ENCODE results near the gene C20orf96. TPM values are rescaled to one million over a fixed set of nuclear protein-coding genes. Genes with fewer than 3 reads are reported as not detected.

The C20orf96 gene
- total and polyA plus RNA-seq, 2 donors (not counting 1 experiment from before 2014, with no cell fraction given) = 4.7 to 7.5 TPM

GRCh38 chr20:312067-312466, 21.5 kb upstream of the C20orf96 start:
- Histone ChIP-seq H2AFZ (ENCODE audit: insufficient read depth, low read depth, low read length, poor library complexity, severe bottlenecking) (no peak overlapping the region), H3K4me1 (ENCODE audit: control insufficient read depth in 2 of 2, insufficient read depth in 2 of 2, low read length in 2 of 2) (peaks cover 10 to 13% of the 10 kb centered on the region in 2 donors), H3K4me2 (replicated peaks; ENCODE audit: low read depth, low read length, poor library complexity, severe bottlenecking) (no peak overlapping the region), H3K9me3 (ENCODE audit: control extremely low read depth in 1 of 3, control insufficient read depth in 2 of 3, insufficient read depth in 1 of 3, low read length in 2 of 3) (peaks cover 0 to 4% (median 0%) of the 10 kb centered on the region in 3 donors), H3K79me2 (ENCODE audit: control insufficient read depth, insufficient read depth, low read length) (no peaks in the 10 kb centered on the region), H3K27ac (ENCODE audit: low read length in 2 of 2) (no peak overlapping the region), H3K36me3 (replicated peaks in 1 of 2; ENCODE audit: control extremely low read depth in 1 of 2, control insufficient read depth in 1 of 2, extremely low read depth in 1 of 2, insufficient read depth in 2 of 2, low read length in 1 of 2) (no peaks in the 10 kb centered on the region), H4K20me1 (ENCODE audit: control insufficient read depth, insufficient read depth, low read length, poor library complexity, severe bottlenecking) (no peaks in the 10 kb centered on the region), H3K27me3 (replicated peaks in 1 of 4; ENCODE audit: control extremely low read depth in 1 of 4, control insufficient read depth in 3 of 4, insufficient read depth in 4 of 4, low read length in 3 of 4) (no peaks in the 10 kb centered on the region), H3K4me3 (ENCODE audit: control extremely low read depth in 1 of 5, extremely low read depth in 1 of 5, insufficient read depth in 1 of 5, low read depth in 2 of 5, low read length in 4 of 5) (no peak overlapping the region), H3K9ac (ENCODE audit: low read length) (no peak overlapping the region)
- TF ChIP-seq EZH2 (IDR thresholded peaks at IDR 0.05; ENCODE audit: borderline replicate concordance, insufficient read depth, low read depth, low read length, poor library complexity, severe bottlenecking) = no peak
- TF ChIP-seq, protein P1, sequence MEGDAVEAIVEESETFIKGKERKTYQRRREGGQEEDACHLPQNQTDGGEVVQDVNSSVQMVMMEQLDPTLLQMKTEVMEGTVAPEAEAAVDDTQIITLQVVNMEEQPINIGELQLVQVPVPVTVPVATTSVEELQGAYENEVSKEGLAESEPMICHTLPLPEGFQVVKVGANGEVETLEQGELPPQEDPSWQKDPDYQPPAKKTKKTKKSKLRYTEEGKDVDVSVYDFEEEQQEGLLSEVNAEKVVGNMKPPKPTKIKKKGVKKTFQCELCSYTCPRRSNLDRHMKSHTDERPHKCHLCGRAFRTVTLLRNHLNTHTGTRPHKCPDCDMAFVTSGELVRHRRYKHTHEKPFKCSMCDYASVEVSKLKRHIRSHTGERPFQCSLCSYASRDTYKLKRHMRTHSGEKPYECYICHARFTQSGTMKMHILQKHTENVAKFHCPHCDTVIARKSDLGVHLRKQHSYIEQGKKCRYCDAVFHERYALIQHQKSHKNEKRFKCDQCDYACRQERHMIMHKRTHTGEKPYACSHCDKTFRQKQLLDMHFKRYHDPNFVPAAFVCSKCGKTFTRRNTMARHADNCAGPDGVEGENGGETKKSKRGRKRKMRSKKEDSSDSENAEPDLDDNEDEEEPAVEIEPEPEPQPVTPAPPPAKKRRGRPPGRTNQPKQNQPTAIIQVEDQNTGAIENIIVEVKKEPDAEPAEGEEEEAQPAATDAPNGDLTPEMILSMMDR (IDR thresholded peaks at IDR 0.05) = no peak
- no peak for DNase-seq
- WGBS (ENCODE audit: insufficient coverage) = 96% methylated on average over 4 of the region's 8 CpGs
- Mint-ChIP-seq H3K9me3 (ENCODE audit: insufficient read depth) (no peaks in the 10 kb centered on the region), H3K27me3 (no peaks in the 10 kb centered on the region), H3K4me1 (peaks cover 16% of the 10 kb centered on the region), H3K27ac (no peak overlapping the region), H3K4me3 (no peak overlapping the region)
- POLR2A ChIA-PET = no interaction called here
- CTCF ChIA-PET = interaction anchor here (1.3 kb wide), 1 partner anchor 11 kb away, joined by 4 read pairs; no protein-coding TSS in a partner anchor
- intact Hi-C loops (cut with micrococcal nuclease) = no loop called here
- no peak for ATAC-seq (ENCODE audit: low read depth)

- no peaks in the 10 kb centered on the region for H3K36me3 ChIP-seq (replicated peaks in 1 of 2; ENCODE audit: control extremely low read depth in 1 of 2, control insufficient read depth in 1 of 2, extremely low read depth in 1 of 2, insufficient read depth in 2 of 2, low read length in 1 of 2)
- H3K4me1 ChIP-seq (ENCODE audit: control insufficient read depth in 2 of 2, insufficient read depth in 2 of 2, low read length in 2 of 2) = peaks cover 10 to 13% of the 10 kb centered on the region in 2 donors
- Mint-ChIP-seq H3K4me3 (peak overlapping the region; percentile 42), H3K9me3 (ENCODE audit: insufficient read depth) (no peaks in the 10 kb centered on the region), H3K27me3 (no peaks in the 10 kb centered on the region), H3K27ac (no peak overlapping the region), H3K4me1 (peaks cover 16% of the 10 kb centered on the region)
- ChIA-PET CTCF (interaction anchor here (0.9 to 1.3 kb wide), 2 partner anchors 11 to 13 kb away, joined by 3 to 4 read pairs; no protein-coding TSS in a partner anchor), POLR2A (no interaction called here)
- no peak overlapping the region for H3K4me2 ChIP-seq (replicated peaks; ENCODE audit: low read depth, low read length, poor library complexity, severe bottlenecking)
- H3K9me3 ChIP-seq (ENCODE audit: control extremely low read depth in 1 of 3, control insufficient read depth in 2 of 3, insufficient read depth in 1 of 3, low read length in 2 of 3) = peaks cover 0 to 4% (median 0%) of the 10 kb centered on the region in 3 donors
- WGBS (ENCODE audit: insufficient coverage) = 99% methylated on average over 6 of the region's 7 CpGs
- no peak for TF ChIP-seq EZH2 (IDR thresholded peaks at IDR 0.05; ENCODE audit: borderline replicate concordance, insufficient read depth, low read depth, low read length, poor library complexity, severe bottlenecking)
- TF ChIP-seq, protein P1 (IDR thresholded peaks at IDR 0.05) = no peak
- no peak overlapping the region for H3K4me3 ChIP-seq (ENCODE audit: control extremely low read depth in 1 of 5, extremely low read depth in 1 of 5, insufficient read depth in 1 of 5, low read depth in 2 of 5, low read length in 4 of 5)
- no peak for DNase-seq
- no peaks in the 10 kb centered on the region for H4K20me1 ChIP-seq (ENCODE audit: control insufficient read depth, insufficient read depth, low read length, poor library complexity, severe bottlenecking)
- no peaks in the 10 kb centered on the region for H3K27me3 ChIP-seq (replicated peaks in 1 of 4; ENCODE audit: control extremely low read depth in 1 of 4, control insufficient read depth in 3 of 4, insufficient read depth in 4 of 4, low read length in 3 of 4)
- H3K27ac ChIP-seq (ENCODE audit: low read length in 2 of 2) = no peak overlapping the region
- intact Hi-C loops (cut with micrococcal nuclease) = no loop called here
- no peak overlapping the region for H2AFZ ChIP-seq (ENCODE audit: insufficient read depth, low read depth, low read length, poor library complexity, severe bottlenecking)
- no peak overlapping the region for H3K9ac ChIP-seq (ENCODE audit: low read length)
- no peak for ATAC-seq (ENCODE audit: low read depth)
- H3K79me2 ChIP-seq (ENCODE audit: control insufficient read depth, insufficient read depth, low read length) = no peaks in the 10 kb centered on the region
Observed at GRCh38 chr20:311609-312008, 21.1 kb upstream of the C20orf96 start.
